ENCODE results near the gene RIC8B. TPM values are rescaled to one million over a fixed set of nuclear protein-coding genes. Genes with fewer than 3 reads are reported as not detected.

Gene RIC8B
- total and polyA plus RNA-seq, 2 of the 8 experiments (the other 6 are each of a cell fraction or from before 2014, with no cell fraction given), result 8.2 to 25.3 TPM

DNA sequence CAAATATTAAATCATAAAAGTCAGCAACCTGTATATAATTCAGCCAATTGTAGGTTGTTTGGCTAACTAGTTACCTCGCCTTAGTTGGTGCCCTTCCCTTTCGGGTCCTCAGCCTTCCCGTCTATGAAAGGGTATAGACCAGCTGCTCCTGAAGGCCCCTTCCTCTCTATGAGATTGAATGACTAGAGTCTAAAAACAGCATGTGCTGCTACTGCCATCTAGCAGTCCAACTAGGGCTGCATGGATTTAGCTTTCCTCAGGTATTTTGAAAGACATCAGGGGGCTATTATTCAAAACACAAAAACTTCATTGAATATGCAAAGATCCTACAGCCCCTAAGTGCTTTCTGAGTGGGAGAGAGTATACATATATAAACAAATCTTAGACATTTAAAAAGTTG is 144.3 kb downstream of the RIC8B start:
- H3K9me3 ChIP-seq (ENCODE audit: insufficient read depth in 2 of 2, low read depth in 1 of 2, low read length in 1 of 2), result no peaks in the 10 kb centered on the region
- H2BK12ac ChIP-seq (ENCODE audit: low read depth, low read length), result no peak overlapping the region
- H3K18ac ChIP-seq (ENCODE audit: extremely low read depth, low read length), result no peak overlapping the region
- H2BK5ac ChIP-seq (ENCODE audit: low read depth, low read length), result no peak overlapping the region
- no peaks in the 10 kb centered on the region for H4K20me1 ChIP-seq (replicated peaks in 1 of 2; ENCODE audit: control insufficient read depth in 1 of 2, insufficient read depth in 2 of 2, low read length in 2 of 2)
- no peak overlapping the region for H2BK15ac ChIP-seq (ENCODE audit: low read length)
- H3K23me2 ChIP-seq (ENCODE audit: low read depth, low read length), result no peaks in the 10 kb centered on the region
- no peak overlapping the region for H2AK5ac ChIP-seq (ENCODE audit: low read depth, low read length)
- 8% methylated on average over 3 of the region's 3 CpGs; no CpG with 5 or more reads in 1 of the 2 experiments for WGBS, 2 experiments (ENCODE audit: extremely low coverage in 1 of 2, insufficient coverage in 1 of 2, insufficient read length in 1 of 2, insufficient replicate concordance in 2 of 2, low coverage in 1 of 2, low lambda C conversion rate in 2 of 2, missing lambda C conversion rate in 1 of 2)
- H2BK120ac ChIP-seq (replicated peaks; ENCODE audit: low read depth, low read length), result no peak overlapping the region
- ChIA-PET CTCF (ENCODE audit: partially characterized antibody) (interaction anchor here (0.5 to 6.4 kb wide), 56 partner anchors 9 to 692 kb away, joined by 3 to 50 read pairs (median 4); partner anchors contain the start of gene POLR3B), POLR2A (ENCODE audit: partially characterized antibody) (interaction anchor here (2.0 to 2.1 kb wide), 2 partner anchors 37 to 561 kb away, joined by 7 to 15 read pairs; partner anchors contain the start of genes POLR3B and TMEM263)
- H4K5ac ChIP-seq (ENCODE audit: insufficient read length, low read depth, low read length), result no peak overlapping the region
- H2BK20ac ChIP-seq (ENCODE audit: low read length), result no peak overlapping the region
- no peaks in the 10 kb centered on the region for H3K36me3 ChIP-seq (ENCODE audit: control insufficient read depth in 2 of 4, insufficient read depth in 4 of 4, low read length in 3 of 4)
- H3K79me2 ChIP-seq (ENCODE audit: control insufficient read depth in 1 of 2, insufficient read depth in 2 of 2, low read length in 2 of 2), result no peaks in the 10 kb centered on the region
- peaks cover 0 to 15% (median 14%) of the 10 kb centered on the region in 4 experiments; a peak in 4 of 7 replicates for H3K4me1 ChIP-seq (replicated peaks in 1 of 4; ENCODE audit: control insufficient read depth in 3 of 4, insufficient read depth in 4 of 4, low read length in 3 of 4)
- peak overlapping the region; percentile 43 to 61; a peak in 3 of 4 replicates for H3K4me2 ChIP-seq (ENCODE audit: insufficient read depth in 1 of 2, low read depth in 2 of 2, low read length in 2 of 2)
- H2AFZ ChIP-seq (ENCODE audit: low read length), result no peak overlapping the region
- H3K9ac ChIP-seq (replicated peaks in 1 of 4; ENCODE audit: extremely low read depth in 1 of 4, low read depth in 3 of 4, low read length in 3 of 4), result no peak overlapping the region; a peak in 1 of 7 replicates
- H3K56ac ChIP-seq (replicated peaks; ENCODE audit: insufficient read length, low read depth, low read length), result no peak overlapping the region
- FAIRE-seq (peak; percentile 82), DNase-seq (ENCODE audit: low read depth in 1 of 2, low spot score in 2 of 2) (peak in 1 of 2 experiments; percentile 25)
- no peak overlapping the region for H3K23ac ChIP-seq (ENCODE audit: insufficient read length)
- H4K91ac ChIP-seq (replicated peaks; ENCODE audit: insufficient read length, low read length), result no peak overlapping the region
- peak overlapping the region in 1 of 4 experiments; percentile 28; a peak in 1 of 8 replicates for H3K4me3 ChIP-seq (ENCODE audit: extremely low read depth in 1 of 4, insufficient read depth in 2 of 4, low read depth in 3 of 4, low read length in 4 of 4)
- no peak overlapping the region for H4K8ac ChIP-seq (ENCODE audit: extremely low read depth, insufficient read depth, low read length)
- H3K27ac ChIP-seq (ENCODE audit: low read depth, low read length), result no peak overlapping the region
- no peaks in the 10 kb centered on the region; a peak in 2 of 7 replicates for H3K27me3 ChIP-seq (replicated peaks in 1 of 4; ENCODE audit: control insufficient read depth in 3 of 4, extremely low read depth in 1 of 4, insufficient read depth in 3 of 4, low read length in 3 of 4)
- no peak overlapping the region for H3K4ac ChIP-seq (replicated peaks; ENCODE audit: insufficient read length, low read depth, low read length)
- H3K14ac ChIP-seq (ENCODE audit: insufficient read length), result no peak overlapping the region
- no peaks in the 10 kb centered on the region for H3K79me1 ChIP-seq (ENCODE audit: low read depth, low read length)
- TF ChIP-seq RAD21 (IDR thresholded peaks at IDR 0.05 in 1 of 2, conservative IDR thresholded peaks at IDR 0.05 in 1 of 2; ENCODE audit: low read depth in 2 of 2, low read length in 2 of 2) (peak; percentile 96 to 99), RXRA (IDR thresholded peaks at IDR 0.05; ENCODE audit: insufficient read depth, low read depth, low read length) (no peak), CBX5 (IDR thresholded peaks at IDR 0.05; ENCODE audit: low read depth, low read length) (no peak), FOSL1 (IDR thresholded peaks at IDR 0.05; ENCODE audit: insufficient read depth, low read depth, low read length) (no peak), SAP30 (IDR thresholded peaks at IDR 0.05; ENCODE audit: insufficient read depth, insufficient replicate concordance, low read length) (no peak), TAF1 (IDR thresholded peaks at IDR 0.05; ENCODE audit: low read depth, low read length) (no peak), KDM4A (IDR thresholded peaks at IDR 0.05; ENCODE audit: low read depth, low read length, severe bottlenecking) (no peak), SIX5 (IDR thresholded peaks at IDR 0.05; ENCODE audit: low read depth, low read length) (no peak), ASH2L (IDR thresholded peaks at IDR 0.05; ENCODE audit: low read length) (no peak)
- TF ChIP-seq, protein P1, sequence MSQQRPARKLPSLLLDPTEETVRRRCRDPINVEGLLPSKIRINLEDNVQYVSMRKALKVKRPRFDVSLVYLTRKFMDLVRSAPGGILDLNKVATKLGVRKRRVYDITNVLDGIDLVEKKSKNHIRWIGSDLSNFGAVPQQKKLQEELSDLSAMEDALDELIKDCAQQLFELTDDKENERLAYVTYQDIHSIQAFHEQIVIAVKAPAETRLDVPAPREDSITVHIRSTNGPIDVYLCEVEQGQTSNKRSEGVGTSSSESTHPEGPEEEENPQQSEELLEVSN (IDR thresholded peaks at IDR 0.05), result no peak
